Lower leg skin (tissue), 4 donors: Measurements from ENCODE around the gene ADCY2. TPM values are rescaled to one million over a fixed set of nuclear protein-coding genes. Genes with fewer than 3 reads are reported as not detected.
A peak's percentile ranks its signal among the peaks of the same experiment; 100 is the strongest.

Experiments
- DNase-seq, 2 donors: peaks; one replicate each; pipeline ENCODE4 v3.0.0-alpha.2; 2019; ENCODE audit warnings: low spot score in 2 of 2
- H3K4me3 ChIP-seq: fragments of 200-600 bp; sonication (generic); 2 replicates; pipeline ENCODE4 v1.5.1; 2017; ENCODE audit warnings: mild to moderate bottlenecking, low read depth; ENCODE audit not compliant: poor library complexity, severe bottlenecking
- CTCF ChIP-seq, 3 donors: fragments of 450-650 bp; IDR thresholded peaks; one replicate each; pipeline ENCODE4 v1.5.1; 2016; ENCODE audit warnings: antibody characterized with exemption in 3 of 3, mild to moderate bottlenecking in 3 of 3, moderate library complexity in 2 of 3
- POLR2A ChIP-seq, 2 donors: fragments of 450-650 bp; IDR thresholded peaks; one replicate each; pipeline ENCODE4 v1.6.1; 2016 to 2017; ENCODE audit warnings: antibody characterized with exemption in 2 of 2, mild to moderate bottlenecking in 1 of 2, moderate library complexity in 1 of 2
- WGBS, 2 donors: methylation state at CpG; one replicate each; pipeline ENCODE4 v1.1.5; 2018; 5-methylcytosine and 5-hydroxymethylcytosine counted together
- intact Hi-C: fragments of 100-400 bp; cut with DNase I; formaldehyde crosslinking; loops from one replicate; pipeline ENCODE4 v1.15.0; 2023; ENCODE audit warnings: low total_unique reads
- total RNA-seq, 4 donors: library from RNA; depleted of rRNA; stranded (reverse); fragments of >200 nt; gene quantifications; one replicate each; pipeline ENCODE4 v1.1.0, GENCODE V29; 2016

Gene ADCY2
- total RNA-seq, 4 donors from 2014 or later = 7.3 to 11.5 (median 8.2) TPM

- TF ChIP-seq CTCF (IDR thresholded peaks at IDR 0.05) = no peak
- no peak for TF ChIP-seq POLR2A (IDR thresholded peaks at IDR 0.05)
- intact Hi-C loops = no loop called here
- H3K4me3 ChIP-seq = no peak overlapping the region
- DNase-seq = no peak
- 36 to 41% methylated on average over 2 of the region's 2 CpGs for WGBS, 2 donors
These were observed 18.2 kb upstream of the ADCY2 start for GRCh38 chr5:7377761-7378160.

- H3K4me3 ChIP-seq = no peak overlapping the region
- intact Hi-C loops = no loop called here
- TF ChIP-seq POLR2A (IDR thresholded peaks at IDR 0.05) (no peak), CTCF (IDR thresholded peaks at IDR 0.05) (no peak)
- no peak for DNase-seq
- 71 to 81% methylated on average over 2 of the region's 2 CpGs for WGBS, 2 donors
These were observed 13.3 kb upstream of the ADCY2 start for GRCh38 chr5:7382588-7382987.

- TF ChIP-seq POLR2A (IDR thresholded peaks at IDR 0.05) = no peak
- no peak for TF ChIP-seq CTCF (IDR thresholded peaks at IDR 0.05)
- intact Hi-C loops = no loop called here
- 75 to 87% methylated on average over 6 of the region's 6 CpGs for WGBS, 2 donors
- DNase-seq = no peak
- H3K4me3 ChIP-seq = no peak overlapping the region
These were observed 10.3 kb upstream of the ADCY2 start for GRCh38 chr5:7385681-7386080.

GRCh38 chr5:7388553-7388952, 7.4 kb upstream of the ADCY2 start:
- 80 to 87% methylated on average over 3 of the region's 3 CpGs for WGBS, 2 donors
- intact Hi-C loops = no loop called here
- no peak overlapping the region for H3K4me3 ChIP-seq
- TF ChIP-seq POLR2A (IDR thresholded peaks at IDR 0.05) (no peak), CTCF (IDR thresholded peaks at IDR 0.05) (no peak)
- peak in 1 of 2 donors; percentile 34 for DNase-seq

- TF ChIP-seq CTCF (IDR thresholded peaks at IDR 0.05) (no peak), POLR2A (IDR thresholded peaks at IDR 0.05) (no peak)
- DNase-seq = no peak
- H3K4me3 ChIP-seq = no peak overlapping the region
- 54 to 72% methylated on average over 9 of the region's 9 CpGs for WGBS, 2 donors
- intact Hi-C loops = loop anchor here (10.0 kb wide), 2 partner anchors 354 to 626 kb away; no protein-coding TSS in a partner anchor
These were observed 4.7 kb upstream of the ADCY2 start for GRCh38 chr5:7391215-7391614.
